Osteoblast (primary cell): ENCODE measurements around the gene PHACTR4. TPM values are rescaled to one million over a fixed set of nuclear protein-coding genes. Genes with fewer than 3 reads are reported as not detected.

ENCODE experiments used
- DNase-seq: peaks from one replicate; pipeline ENCODE4 v3.0.0; 2011; ENCODE audit warnings: low spot score, mixed read lengths; ENCODE audit not compliant: insufficient read length; ENCODE audit errors: missing footprints
- H2AFZ ChIP-seq: 2 replicates; pipeline ENCODE4 v1.6.0; 2011; ENCODE audit warnings: mild to moderate bottlenecking, low read length
- H3K27ac ChIP-seq: 2 replicates; pipeline ENCODE4 v1.5.1; 2011; ENCODE audit warnings: mild to moderate bottlenecking, low read depth, low read length, moderate library complexity
- H3K27me3 ChIP-seq: 2 replicates; pipeline ENCODE4 v1.6.0; 2012; ENCODE audit warnings: mild to moderate bottlenecking, control low read depth, inconsistent platforms, low read length, moderate library complexity; ENCODE audit not compliant: insufficient read depth
- H3K36me3 ChIP-seq: 2 replicates; pipeline ENCODE4 v1.5.1; 2011; ENCODE audit warnings: mild to moderate bottlenecking, low read length, control low read depth, moderate library complexity; ENCODE audit not compliant: insufficient read depth
- H3K4me1 ChIP-seq: 2 replicates; pipeline ENCODE4 v1.5.1; 2011; ENCODE audit warnings: mild to moderate bottlenecking, low read length, control low read depth, moderate library complexity; ENCODE audit not compliant: insufficient read depth
- H3K4me2 ChIP-seq: 2 replicates; pipeline ENCODE4 v1.6.0; 2011; ENCODE audit warnings: mild to moderate bottlenecking, low read length; ENCODE audit not compliant: insufficient read depth
- H3K4me3 ChIP-seq: fragments of 200-600 bp; sonication (generic); 3 replicates; pipeline ENCODE4 v1.5.1; 2012; ENCODE audit warnings: mild to moderate bottlenecking, low read length, inconsistent platforms; ENCODE audit not compliant: insufficient read depth
- H3K79me2 ChIP-seq: 2 replicates; pipeline ENCODE4 v1.6.0; 2012; ENCODE audit warnings: mild to moderate bottlenecking, low read length, control low read depth, inconsistent platforms; ENCODE audit not compliant: insufficient read depth
- H3K9me3 ChIP-seq: 2 replicates; pipeline ENCODE4 v1.5.1; 2011; ENCODE audit warnings: low read depth, low read length, control low read depth
- H4K20me1 ChIP-seq: 2 replicates; pipeline ENCODE4 v1.6.0; 2012; ENCODE audit warnings: mild to moderate bottlenecking, low read length, control low read depth; ENCODE audit not compliant: insufficient read depth
- CTCF ChIP-seq: IDR thresholded peaks from 2 replicates; pipeline ENCODE4 v1.5.1; 2011; ENCODE audit warnings: mild to moderate bottlenecking, low read depth, low read length, moderate library complexity; ENCODE audit errors: extremely low read depth
- total RNA-seq: library from RNA; depleted of rRNA; stranded (reverse); fragments of >200 nt; gene quantifications from 2 replicates; pipeline ENCODE4 v1.2.3, GENCODE V29; 2012

Gene PHACTR4
- total RNA-seq: 12.7 and 14.7 TPM in 2 replicates

- Histone ChIP-seq H3K4me1 (peaks cover 23% of the 10 kb centered on the region), H3K4me2 (peak within 1 kb of the TSS; percentile 92), H3K4me3 (peak within 1 kb of the TSS; percentile 91), H3K79me2 (peaks cover 30% of the 10 kb centered on the region), H3K27me3 (no peaks in the 10 kb centered on the region), H2AFZ (peak within 1 kb of the TSS; percentile 99), H3K36me3 (no peaks in the 10 kb centered on the region), H3K9me3 (no peaks in the 10 kb centered on the region), H4K20me1 (peaks cover 2% of the 10 kb centered on the region), H3K27ac (peak within 1 kb of the TSS; percentile 49)
- DNase-seq: peak; percentile 97
- TF ChIP-seq CTCF: no peak
Observed at GRCh38 chr1:28369371-28370238, at the start of gene PHACTR4. PHACTR4 (plus strand) TSS chr1:28369740; CDS start chr1:28407448, 37,708 bp downstream.

- Histone ChIP-seq H2AFZ (no peak overlapping the region), H3K79me2 (no peaks in the 10 kb centered on the region), H3K4me1 (no peaks in the 10 kb centered on the region), H3K9me3 (no peaks in the 10 kb centered on the region), H3K4me2 (no peak overlapping the region), H4K20me1 (no peaks in the 10 kb centered on the region), H3K4me3 (no peak overlapping the region), H3K27ac (no peak overlapping the region), H3K27me3 (no peaks in the 10 kb centered on the region), H3K36me3 (no peaks in the 10 kb centered on the region)
- TF ChIP-seq CTCF: no peak
- DNase-seq: no peak
Observed at GRCh38 chr1:28322194-28322593, 47.3 kb upstream of the PHACTR4 start.

DNA sequence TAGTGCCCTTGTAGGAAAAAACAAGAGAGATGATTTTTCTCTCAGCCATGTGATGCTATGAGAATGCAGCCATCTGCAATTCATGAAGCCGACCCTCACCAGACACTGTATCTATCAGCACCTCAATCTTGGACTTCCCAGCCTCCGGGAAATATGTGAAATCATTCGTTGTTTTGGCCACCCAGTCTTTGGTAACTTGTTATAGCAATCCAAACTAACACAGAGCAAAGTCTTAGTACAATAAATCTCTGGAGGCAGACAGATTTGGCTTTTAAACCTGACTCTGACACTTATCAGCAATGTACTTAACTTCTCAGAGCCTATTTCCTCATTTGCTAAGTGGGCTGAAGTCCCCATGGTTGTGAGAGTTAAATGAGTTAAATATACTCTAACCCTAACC, 45.8 kb upstream of the PHACTR4 start:
- H3K27ac ChIP-seq: no peak overlapping the region
- no peak overlapping the region for H2AFZ ChIP-seq
- H4K20me1 ChIP-seq: no peaks in the 10 kb centered on the region
- no peak overlapping the region for H3K4me3 ChIP-seq
- no peak for DNase-seq
- H3K9me3 ChIP-seq: no peaks in the 10 kb centered on the region
- no peaks in the 10 kb centered on the region for H3K4me1 ChIP-seq
- no peak for TF ChIP-seq CTCF
- H3K27me3 ChIP-seq: no peaks in the 10 kb centered on the region
- H3K79me2 ChIP-seq: no peaks in the 10 kb centered on the region
- no peak overlapping the region for H3K4me2 ChIP-seq
- no peaks in the 10 kb centered on the region for H3K36me3 ChIP-seq

- H3K27me3 ChIP-seq: no peaks in the 10 kb centered on the region
- DNase-seq: no peak
- H3K36me3 ChIP-seq: peaks cover 3% of the 10 kb centered on the region
- H3K27ac ChIP-seq: no peak overlapping the region
- no peak for TF ChIP-seq CTCF
- H3K79me2 ChIP-seq: peaks cover 11% of the 10 kb centered on the region
- no peak overlapping the region for H3K4me3 ChIP-seq
- no peaks in the 10 kb centered on the region for H4K20me1 ChIP-seq
- H3K9me3 ChIP-seq: no peaks in the 10 kb centered on the region
- H3K4me1 ChIP-seq: peaks cover 5% of the 10 kb centered on the region
- no peak overlapping the region for H3K4me2 ChIP-seq
- H2AFZ ChIP-seq: no peak overlapping the region
Observed at GRCh38 chr1:28326515-28326914, 43.0 kb upstream of the PHACTR4 start.
